ENCODE measurements around the gene ACSL5. TPM values are rescaled to one million over a fixed set of nuclear protein-coding genes. Genes with fewer than 3 reads are reported as not detected.

ACSL5 gene
- total and polyA plus RNA-seq, 2 of the 4 experiments (the other 2 are of a cell fraction) = 0.87 to 1.3 TPM

DNA sequence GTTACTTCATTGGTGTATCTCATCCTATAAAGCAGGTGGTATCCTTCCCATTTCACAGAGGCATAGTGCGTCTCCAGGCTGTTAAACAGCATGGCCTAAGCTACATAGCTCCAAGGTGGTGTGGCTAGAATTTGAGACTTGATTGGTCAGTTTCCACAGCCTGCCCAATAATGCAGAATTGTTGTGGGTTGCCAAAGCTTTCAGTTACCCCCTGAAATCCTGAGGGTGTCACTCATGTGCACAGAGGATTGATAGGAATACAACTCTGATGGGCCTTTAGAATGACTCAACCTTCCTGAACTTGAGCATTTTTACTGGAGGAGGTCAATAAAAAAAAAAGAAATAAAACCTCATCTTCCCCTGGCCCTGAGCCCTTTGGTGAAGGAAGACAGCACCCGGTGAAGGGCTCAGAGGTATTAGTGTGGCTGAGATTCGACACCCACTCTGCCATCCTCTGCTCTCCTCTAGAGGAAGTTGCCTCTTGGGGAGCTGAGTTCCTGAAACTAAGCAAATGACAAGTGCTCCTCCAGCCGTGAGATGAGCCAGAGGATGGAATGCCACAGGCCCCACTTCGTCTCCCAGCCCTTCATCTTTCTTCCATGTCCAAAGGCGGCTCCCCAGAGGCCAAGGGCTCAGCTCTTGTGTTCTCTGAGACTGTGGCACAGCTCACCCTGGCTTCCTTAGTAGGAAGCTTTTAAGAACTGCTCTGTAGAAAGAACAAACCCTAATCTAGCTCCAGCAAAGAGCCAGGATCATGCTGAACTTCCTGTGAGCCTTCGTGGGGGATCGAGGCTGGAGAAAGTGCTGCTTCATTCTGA is 1.0 kb downstream of the ACSL5 start:
- no TSS peak for BruUV-seq (replicated peaks)

More for the DNA sequence above, 1.0 kb downstream of the ACSL5 start:
- no peak overlapping the region for H2AK5ac ChIP-seq (ENCODE audit: low read depth, low read length)
- no peaks in the 10 kb centered on the region for H3K36me3 ChIP-seq (ENCODE audit: control insufficient read depth, insufficient read depth, low read length)
- no peak overlapping the region for H3K56ac ChIP-seq (ENCODE audit: extremely low read depth, insufficient read depth, low read length)
- H3K4ac ChIP-seq (ENCODE audit: low read depth, low read length) = peak overlapping the region; percentile 3; the same call in 1 of the 2 replicates
- no peaks in the 10 kb centered on the region for H3K27me3 ChIP-seq (ENCODE audit: control insufficient read depth, insufficient read depth, low read length)
- TF ChIP-seq CEBPB (IDR thresholded peaks at IDR 0.05; ENCODE audit: low read depth, low read length) = no peak
- no peak for TF ChIP-seq MXI1 (IDR thresholded peaks at IDR 0.05; ENCODE audit: borderline replicate concordance, low read depth, low read length)
- no peak for TF ChIP-seq SMC3 (IDR thresholded peaks at IDR 0.05; ENCODE audit: low read depth, low read length)
- TF ChIP-seq RCOR1 (IDR thresholded peaks at IDR 0.05; ENCODE audit: insufficient replicate concordance, low read length) = no peak
- no peak for TF ChIP-seq FOS (IDR thresholded peaks at IDR 0.05; ENCODE audit: low read depth, low read length)
- no peak for TF ChIP-seq NFE2L2 (IDR thresholded peaks at IDR 0.05; ENCODE audit: low read depth, low read length)
- TF ChIP-seq, protein P1, sequence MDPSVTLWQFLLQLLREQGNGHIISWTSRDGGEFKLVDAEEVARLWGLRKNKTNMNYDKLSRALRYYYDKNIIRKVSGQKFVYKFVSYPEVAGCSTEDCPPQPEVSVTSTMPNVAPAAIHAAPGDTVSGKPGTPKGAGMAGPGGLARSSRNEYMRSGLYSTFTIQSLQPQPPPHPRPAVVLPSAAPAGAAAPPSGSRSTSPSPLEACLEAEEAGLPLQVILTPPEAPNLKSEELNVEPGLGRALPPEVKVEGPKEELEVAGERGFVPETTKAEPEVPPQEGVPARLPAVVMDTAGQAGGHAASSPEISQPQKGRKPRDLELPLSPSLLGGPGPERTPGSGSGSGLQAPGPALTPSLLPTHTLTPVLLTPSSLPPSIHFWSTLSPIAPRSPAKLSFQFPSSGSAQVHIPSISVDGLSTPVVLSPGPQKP (IDR thresholded peaks at IDR 0.05; ENCODE audit: borderline replicate concordance, low read depth, low read length) = no peak
- TF ChIP-seq BHLHE40 (IDR thresholded peaks at IDR 0.05; ENCODE audit: low read depth, low read length) = no peak
- TF ChIP-seq, protein P2, sequence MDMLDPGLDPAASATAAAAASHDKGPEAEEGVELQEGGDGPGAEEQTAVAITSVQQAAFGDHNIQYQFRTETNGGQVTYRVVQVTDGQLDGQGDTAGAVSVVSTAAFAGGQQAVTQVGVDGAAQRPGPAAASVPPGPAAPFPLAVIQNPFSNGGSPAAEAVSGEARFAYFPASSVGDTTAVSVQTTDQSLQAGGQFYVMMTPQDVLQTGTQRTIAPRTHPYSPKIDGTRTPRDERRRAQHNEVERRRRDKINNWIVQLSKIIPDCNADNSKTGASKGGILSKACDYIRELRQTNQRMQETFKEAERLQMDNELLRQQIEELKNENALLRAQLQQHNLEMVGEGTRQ (IDR thresholded peaks at IDR 0.05; ENCODE audit: low read depth, low read length) = no peak
- TF ChIP-seq MAFK (IDR thresholded peaks at IDR 0.05; ENCODE audit: low read depth, low read length) = no peak
- peak overlapping the region; percentile 20 for H2BK5ac ChIP-seq (ENCODE audit: low read depth, low read length, poor library complexity, severe bottlenecking)
- peak overlapping the region; percentile 57 for H2BK20ac ChIP-seq (ENCODE audit: low read depth, low read length)
- no peak overlapping the region for H3K14ac ChIP-seq (replicated peaks; ENCODE audit: low read depth, low read length)
- no peaks in the 10 kb centered on the region for H3K79me1 ChIP-seq (ENCODE audit: low read depth in 1 of 2, low read length in 2 of 2)
- no peak overlapping the region for H3K9ac ChIP-seq (ENCODE audit: low read depth, low read length)
- peak overlapping the region; percentile 83 for H4K5ac ChIP-seq (ENCODE audit: low read depth, low read length)
- peak; percentile 24; the same call in 1 of the 2 replicates for ATAC-seq (ENCODE audit: low read depth)
- H3K9me3 ChIP-seq (ENCODE audit: control insufficient read depth, insufficient read depth, low read length) = no peaks in the 10 kb centered on the region
- H2BK15ac ChIP-seq (ENCODE audit: low read depth, low read length) = no peak overlapping the region
- H4K20me1 ChIP-seq (ENCODE audit: insufficient read depth, low read length) = no peaks in the 10 kb centered on the region
- H2BK120ac ChIP-seq (ENCODE audit: low read depth, low read length) = peak overlapping the region; percentile 47; the same call in 1 of the 2 replicates
- ChIA-PET POLR2A (ENCODE audit: unreplicated experiment) (no interaction called here), CTCF (no interaction called here)
- in situ Hi-C loops (cut with MboI; ENCODE audit: low sequenced_read_pairs) = no loop called here
- 57% methylated on average over 3 of the region's 8 CpGs; no CpG with 5 or more reads in 1 of the 2 experiments for WGBS, 2 experiments (ENCODE audit: extremely low coverage in 2 of 2, insufficient read length in 1 of 2)
- H3K4me1 ChIP-seq (ENCODE audit: control insufficient read depth, insufficient read depth, low read length) = peaks cover 16% of the 10 kb centered on the region
- no peak overlapping the region for H3K4me2 ChIP-seq (ENCODE audit: low read depth, low read length)
- H3K4me3 ChIP-seq (ENCODE audit: insufficient read depth, low read depth, low read length) = no peak overlapping the region
- no peak for DNase-seq
- H2AK9ac ChIP-seq (replicated peaks; ENCODE audit: low read depth, low read length, poor library complexity) = peak overlapping the region; percentile 15
- H4K91ac ChIP-seq (ENCODE audit: insufficient read depth, low read depth, low read length) = peak overlapping the region; percentile 70; the same call in 1 of the 2 replicates
- H3K18ac ChIP-seq (ENCODE audit: low read depth, low read length) = no peak overlapping the region
- intact Hi-C loops (cut with micrococcal nuclease) = no loop called here
- dilution Hi-C loops (cut with HindIII; ENCODE audit: low sequenced_read_pairs, unreplicated experiment) = no loop called here
- no peak overlapping the region; the same call in 1 of the 2 replicates for H3K27ac ChIP-seq (ENCODE audit: insufficient read depth, low read length)
- H3K23ac ChIP-seq (ENCODE audit: low read depth, low read length) = no peak overlapping the region
- peak overlapping the region; percentile 97 for H2AFZ ChIP-seq (replicated peaks; ENCODE audit: low read length, poor library complexity)
- H4K8ac ChIP-seq (ENCODE audit: low read depth in 2 of 2, low read length in 2 of 2) = peak overlapping the region; percentile 90 to 94; a peak in 3 of 4 replicates
- H3K9me1 ChIP-seq (ENCODE audit: insufficient read depth, low read length) = peaks cover 10% of the 10 kb centered on the region; the same call in 1 of the 2 replicates

Data from IMR-90 (cell line).